Measurements from ENCODE around the gene MRPL18.
"Not testable (repeated sequence)": the region's sequence is repeated elsewhere in the genome, so short reads cannot be mapped to it uniquely, and the experiment has no call there.

Gene MRPL18

GRCh38 chr6:159790956-159791598 is 810 bp downstream of the MRPL18 start:
- Histone ChIP-seq H3K4me3 (peak overlapping the region; percentile 95), H3K27ac (peak overlapping the region; percentile 91 to 93)
- no peak for DNase-seq (ENCODE audit: low spot score)
- no peak for TF ChIP-seq CTCF (IDR thresholded peaks at IDR 0.05)

- not testable (repeated sequence) for H3K4me3 ChIP-seq; DNase-seq (ENCODE audit: low spot score); H3K27ac ChIP-seq
These were observed 4.7 kb downstream of the MRPL18 start for GRCh38 chr6:159794976-159795375.

- DNase-seq (ENCODE audit: low spot score): no peak
- Histone ChIP-seq H3K4me3 (no peak overlapping the region), H3K27ac (no peak overlapping the region)
- TF ChIP-seq CTCF (IDR thresholded peaks at IDR 0.05): no peak
These were observed 7.3 kb downstream of the MRPL18 start for GRCh38 chr6:159797554-159797953.

GRCh38 chr6:159800141-159800865 is 10.0 kb downstream of the MRPL18 start, which contains the start of gene PNLDC1:
PNLDC1 (plus strand) TSS chr6:159800276; CDS start chr6:159800308, 32 bp downstream.
- no peak for DNase-seq (ENCODE audit: low spot score)
- no peak within 1 kb of the TSS for H3K27ac ChIP-seq
- no peak within 1 kb of the TSS for H3K4me3 ChIP-seq
- no peak for TF ChIP-seq CTCF (IDR thresholded peaks at IDR 0.05)

- no peak for DNase-seq (ENCODE audit: low spot score)
- Histone ChIP-seq H3K4me3 (no peak overlapping the region), H3K27ac (no peak overlapping the region)
- no peak for TF ChIP-seq CTCF (IDR thresholded peaks at IDR 0.05)
These were observed 11.7 kb downstream of the MRPL18 start for GRCh38 chr6:159801935-159802334.

GRCh38 chr6:159804504-159804903 is 14.2 kb downstream of the MRPL18 start:
- no peak for DNase-seq (ENCODE audit: low spot score)
- TF ChIP-seq CTCF (IDR thresholded peaks at IDR 0.05): no peak
- Histone ChIP-seq H3K27ac (no peak overlapping the region), H3K4me3 (no peak overlapping the region)

- H3K27ac ChIP-seq: no peak overlapping the region
- no peak for DNase-seq (ENCODE audit: low spot score)
- no peak overlapping the region for H3K4me3 ChIP-seq
- TF ChIP-seq CTCF (IDR thresholded peaks at IDR 0.05): no peak
These were observed 15.3 kb downstream of the MRPL18 start for GRCh38 chr6:159805440-159806020.

All from coronary artery (tissue), 2 donors.